ENCODE results near the gene CROCC. TPM values are rescaled to one million over a fixed set of nuclear protein-coding genes. Genes with fewer than 3 reads are reported as not detected.

CROCC gene
- total RNA-seq, 4 donors from 2014 or later, result 10.2 to 73.5 (median 32.9) TPM

- DNase-seq, result no peak
- peaks cover 0 to 18% of the 10 kb centered on the region in 2 donors for H3K4me1 ChIP-seq
- intact Hi-C loops (cut with DNase I; ENCODE audit: low total_unique reads), result no loop called here
- H3K27me3 ChIP-seq, result no peaks in the 10 kb centered on the region
- no peak overlapping the region for H3K4me3 ChIP-seq
- no peak overlapping the region for H3K27ac ChIP-seq
- TF ChIP-seq POLR2A (IDR thresholded peaks at IDR 0.05), result no peak
- TF ChIP-seq CTCF (IDR thresholded peaks at IDR 0.05), result no peak
- H3K9me3 ChIP-seq, result no peaks in the 10 kb centered on the region
- H3K36me3 ChIP-seq, result no peaks in the 10 kb centered on the region
Observed at GRCh38 chr1:17012775-17013490, 91.2 kb downstream of the CROCC start.

GRCh38 chr1:17013491-17014320 lies 92.0 kb downstream of the CROCC start:
- Histone ChIP-seq H3K27me3 (no peaks in the 10 kb centered on the region), H3K4me1 (peaks cover 0 to 18% of the 10 kb centered on the region in 2 donors), H3K4me3 (no peak overlapping the region), H3K27ac (no peak overlapping the region), H3K36me3 (no peaks in the 10 kb centered on the region), H3K9me3 (no peaks in the 10 kb centered on the region)
- TF ChIP-seq CTCF (IDR thresholded peaks at IDR 0.05) (no peak), POLR2A (IDR thresholded peaks at IDR 0.05) (no peak)
- intact Hi-C loops (cut with DNase I; ENCODE audit: low total_unique reads), result no loop called here
- DNase-seq, result peak in 1 of 2 donors; percentile 5

- no peaks in the 10 kb centered on the region for H3K27me3 ChIP-seq
- H3K4me3 ChIP-seq, result no peak overlapping the region
- TF ChIP-seq CTCF (IDR thresholded peaks at IDR 0.05) (no peak), POLR2A (IDR thresholded peaks at IDR 0.05) (no peak)
- H3K9me3 ChIP-seq, result no peaks in the 10 kb centered on the region
- H3K36me3 ChIP-seq, result no peaks in the 10 kb centered on the region
- no peak overlapping the region for H3K27ac ChIP-seq
- no peak for DNase-seq
- intact Hi-C loops (cut with DNase I; ENCODE audit: low total_unique reads), result no loop called here
- peaks cover 0 to 18% of the 10 kb centered on the region in 2 donors for H3K4me1 ChIP-seq
Observed at GRCh38 chr1:17014671-17015567, 93.2 kb downstream of the CROCC start.

- H3K4me3 ChIP-seq, result no peak overlapping the region
- no peak for DNase-seq
- TF ChIP-seq POLR2A (IDR thresholded peaks at IDR 0.05) (no peak), CTCF (IDR thresholded peaks at IDR 0.05) (no peak)
- no peaks in the 10 kb centered on the region for H3K36me3 ChIP-seq
- H3K27me3 ChIP-seq, result no peaks in the 10 kb centered on the region
- H3K9me3 ChIP-seq, result no peaks in the 10 kb centered on the region
- no peak overlapping the region for H3K27ac ChIP-seq
- H3K4me1 ChIP-seq, result peaks cover 0 to 9% of the 10 kb centered on the region in 2 donors
- intact Hi-C loops (cut with DNase I; ENCODE audit: low total_unique reads), result no loop called here
Observed at GRCh38 chr1:17016317-17016661, 94.6 kb downstream of the CROCC start.

Measured in uterus (tissue), 4 donors.